ENCODE data around the gene TRIM50. TPM values are rescaled to one million over a fixed set of nuclear protein-coding genes. Genes with fewer than 3 reads are reported as not detected.

The TRIM50 gene
- total and polyA plus RNA-seq, 2 of the 4 experiments (the other 2 are of a cell fraction): not detected

GRCh38 chr7:73364006-73364728, 36.3 kb upstream of the TRIM50 start:
- Histone ChIP-seq H3K27ac (ENCODE audit: insufficient read depth, low read length) (no peak overlapping the region), H3K23ac (ENCODE audit: low read depth, low read length) (no peak overlapping the region), H2AK5ac (ENCODE audit: low read depth, low read length) (no peak overlapping the region), H3K18ac (ENCODE audit: low read depth, low read length) (no peak overlapping the region), H2BK20ac (ENCODE audit: low read depth, low read length) (no peak overlapping the region), H4K20me1 (ENCODE audit: insufficient read depth, low read length) (no peaks in the 10 kb centered on the region), H3K4ac (ENCODE audit: low read depth, low read length) (no peak overlapping the region), H2AK9ac (replicated peaks; ENCODE audit: low read depth, low read length, poor library complexity) (no peak overlapping the region), H4K8ac (ENCODE audit: low read depth in 2 of 2, low read length in 2 of 2) (no peak overlapping the region), H3K36me3 (ENCODE audit: control insufficient read depth, insufficient read depth, low read length) (no peaks in the 10 kb centered on the region), H3K14ac (replicated peaks; ENCODE audit: low read depth, low read length) (no peak overlapping the region), H3K27me3 (ENCODE audit: control insufficient read depth, insufficient read depth, low read length) (peaks cover 14% of the 10 kb centered on the region), H3K4me3 (ENCODE audit: insufficient read depth, low read depth, low read length) (no peak overlapping the region), H4K5ac (ENCODE audit: low read depth, low read length) (no peak overlapping the region), H3K9ac (ENCODE audit: low read depth, low read length) (no peak overlapping the region), H3K4me2 (ENCODE audit: low read depth, low read length) (no peak overlapping the region), H3K9me1 (ENCODE audit: insufficient read depth, low read length) (no peaks in the 10 kb centered on the region), H2BK120ac (ENCODE audit: low read depth, low read length) (no peak overlapping the region), H3K56ac (ENCODE audit: extremely low read depth, insufficient read depth, low read length) (no peak overlapping the region), H4K91ac (ENCODE audit: insufficient read depth, low read depth, low read length) (no peak overlapping the region), H3K79me1 (ENCODE audit: low read depth in 1 of 2, low read length in 2 of 2) (no peaks in the 10 kb centered on the region), H3K4me1 (ENCODE audit: control insufficient read depth, insufficient read depth, low read length) (no peaks in the 10 kb centered on the region), H2BK5ac (ENCODE audit: low read depth, low read length, poor library complexity, severe bottlenecking) (no peak overlapping the region), H2AFZ (replicated peaks; ENCODE audit: low read length, poor library complexity) (no peak overlapping the region), H2BK15ac (ENCODE audit: low read depth, low read length) (no peak overlapping the region), H3K9me3 (ENCODE audit: control insufficient read depth, insufficient read depth, low read length) (no peaks in the 10 kb centered on the region)
- dilution Hi-C loops (cut with HindIII; ENCODE audit: low sequenced_read_pairs, unreplicated experiment) (no loop called here), intact Hi-C loops (cut with micrococcal nuclease) (no loop called here), in situ Hi-C loops (cut with MboI; ENCODE audit: low sequenced_read_pairs) (no loop called here)
- TF ChIP-seq CHD1 (IDR thresholded peaks at IDR 0.05; ENCODE audit: low read depth, low read length) (no peak), CEBPB (IDR thresholded peaks at IDR 0.05; ENCODE audit: low read depth, low read length) (no peak), NFE2L2 (IDR thresholded peaks at IDR 0.05; ENCODE audit: low read depth, low read length) (no peak), BHLHE40 (IDR thresholded peaks at IDR 0.05; ENCODE audit: low read depth, low read length) (no peak), POLR2A (IDR thresholded peaks at IDR 0.05; ENCODE audit: low read depth, low read length) (no peak)
- ATAC-seq (ENCODE audit: low read depth) (no peak), DNase-seq (no peak)
- POLR2A ChIA-PET (ENCODE audit: unreplicated experiment): no interaction called here
- BruUV-seq (replicated peaks): no TSS peak
- CTCF ChIA-PET: no interaction called here
- WGBS, 2 experiments (ENCODE audit: extremely low coverage in 2 of 2, insufficient read length in 1 of 2): 54% methylated on average over 9 of the region's 25 CpGs; no CpG with 5 or more reads in 1 of the 2 experiments
